HFFc6 (cell line): ENCODE results near the gene PRELID1. TPM values are rescaled to one million over a fixed set of nuclear protein-coding genes. Genes with fewer than 3 reads are reported as not detected.
"Not testable (repeated sequence)": the region's sequence is repeated elsewhere in the genome, so short reads cannot be mapped to it uniquely, and the experiment has no call there.

Experiments
- DNase-seq: peaks from one replicate; pipeline ENCODE4 v3.0.0-alpha.2; 2018
- H3K27ac Mint-ChIP-seq: 2 replicates; pipeline ENCODE4 v1.8.0; 2020; ENCODE audit warnings: mild to moderate bottlenecking, mixed read lengths
- H3K27me3 Mint-ChIP-seq: 2 replicates; pipeline ENCODE4 v1.8.0; 2021; ENCODE audit warnings: mild to moderate bottlenecking, moderate library complexity, mixed read lengths; ENCODE audit not compliant: insufficient read depth
- H3K36me3 Mint-ChIP-seq: 2 replicates; pipeline ENCODE4 v1.8.0; 2021; ENCODE audit warnings: low read depth, mixed read lengths
- H3K4me1 Mint-ChIP-seq: 2 replicates; pipeline ENCODE4 v1.8.0; 2020; ENCODE audit warnings: low read depth, mixed read lengths
- H3K4me3 Mint-ChIP-seq: 2 replicates; pipeline ENCODE4 v1.8.0; 2020; ENCODE audit warnings: mild to moderate bottlenecking, moderate library complexity, mixed read lengths
- H3K9me3 Mint-ChIP-seq: 2 replicates; pipeline ENCODE4 v1.8.0; 2020; ENCODE audit warnings: mild to moderate bottlenecking, mixed read lengths
- CTCF ChIP-seq: fragments of 200-600 bp; sonication (generic); IDR thresholded peaks from 2 replicates; pipeline ENCODE4 v1.5.0; 2021; ENCODE audit warnings: antibody characterized with exemption, mild to moderate bottlenecking
- total RNA-seq, 6 experiments: library from RNA; stranded (reverse); fragmentation: NEBNext Ultra II Directional; extraction: Animal tissue kit (Norgen Biotek cat#: 25700); gene quantifications; 2 replicates in 1 of 6; 3 replicates in 5 of 6; pipeline ENCODE4 v1.2.3, GENCODE V29; 2021

PRELID1 gene
- total RNA-seq, 6 experiments from 2014 or later = 182 to 225 (median 217) TPM

GRCh38 chr5:177335701-177336065 is 32.1 kb downstream of the PRELID1 start:
- DNase-seq = no peak
- H3K4me3 Mint-ChIP-seq = no peak overlapping the region
- H3K27ac Mint-ChIP-seq = no peak overlapping the region
- H3K9me3 Mint-ChIP-seq = no peaks in the 10 kb centered on the region
- H3K27me3 Mint-ChIP-seq = no peaks in the 10 kb centered on the region
- TF ChIP-seq CTCF = no peak
- H3K36me3 Mint-ChIP-seq = peaks cover 8% of the 10 kb centered on the region; the same call in 1 of the 2 replicates
- no peaks in the 10 kb centered on the region for H3K4me1 Mint-ChIP-seq

DNA sequence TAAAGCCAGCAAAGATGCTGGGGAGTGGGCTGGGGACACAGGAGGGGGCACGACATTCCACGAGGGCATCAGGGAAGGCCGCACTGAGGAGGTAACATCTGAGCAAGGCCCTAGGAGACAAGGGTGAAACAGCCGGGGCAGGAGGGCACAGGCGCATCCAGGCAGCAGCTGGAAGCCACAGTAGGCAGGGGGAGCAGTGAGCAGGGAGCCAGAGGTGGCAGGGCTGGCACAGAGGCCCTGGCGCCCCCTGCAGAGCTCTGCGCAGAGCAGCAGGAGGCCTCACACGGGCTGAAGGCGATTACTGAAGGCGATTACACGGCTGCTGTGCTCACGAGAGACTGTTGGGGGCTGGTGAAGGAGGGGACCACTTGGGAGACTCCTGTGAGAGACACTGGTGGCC is 32.5 kb downstream of the PRELID1 start:
- H3K4me3 Mint-ChIP-seq = no peak overlapping the region
- peak; percentile 50 for TF ChIP-seq CTCF
- no peak for DNase-seq

DNA sequence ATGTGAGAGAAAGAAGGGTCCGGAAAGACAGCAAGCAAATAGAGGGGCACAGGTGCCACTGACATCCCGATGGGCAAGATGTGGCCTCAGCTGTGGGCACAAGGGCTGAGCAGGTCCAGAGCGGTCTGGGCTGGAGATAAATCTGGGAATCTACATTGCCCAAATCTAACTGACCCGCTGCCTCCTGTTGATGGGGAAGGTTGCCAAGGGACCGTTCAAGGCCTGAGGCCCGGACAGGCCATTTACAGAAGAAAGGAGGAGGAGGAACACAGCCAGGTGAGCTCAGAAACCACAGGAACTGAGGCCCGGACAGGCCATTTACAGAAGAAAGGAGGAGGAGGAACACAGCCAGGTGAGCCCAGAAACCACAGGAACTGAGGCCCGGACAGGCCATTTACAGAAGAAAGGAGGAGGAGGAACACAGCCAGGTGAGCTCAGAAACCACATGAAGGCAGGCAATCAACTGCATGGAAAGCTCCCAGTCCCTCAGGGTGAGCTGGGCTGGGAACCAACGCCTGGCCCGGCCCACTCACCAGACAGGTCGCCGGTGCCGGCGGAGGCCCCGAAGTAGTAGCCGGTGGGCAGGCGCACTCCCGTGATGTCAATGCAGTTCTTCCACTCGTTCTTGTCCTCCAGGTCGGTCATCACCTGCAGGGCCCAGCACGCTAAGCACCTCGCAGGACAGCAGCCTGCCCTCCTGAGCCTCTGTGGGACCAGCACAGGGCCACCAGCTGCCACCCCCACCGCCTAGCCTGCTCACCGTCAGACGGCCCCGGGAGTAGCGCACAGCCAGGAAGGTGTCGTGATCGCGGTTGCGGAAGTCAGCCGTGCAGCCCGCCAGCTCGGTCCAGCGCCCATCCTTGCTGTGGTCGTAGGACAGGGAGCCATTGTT is 33.2 kb downstream of the PRELID1 start:
- Mint-ChIP-seq H3K36me3 (0 out of 2 replicates have a peak, but pooled peaks cover 8% of the 10 kb centered on the region), H3K9me3 (no peaks in the 10 kb centered on the region)

More for the DNA sequence above, 32.5 kb downstream of the PRELID1 start:
- H3K27me3 Mint-ChIP-seq = no peaks in the 10 kb centered on the region
- H3K4me1 Mint-ChIP-seq = no peaks in the 10 kb centered on the region
- H3K9me3 Mint-ChIP-seq = no peaks in the 10 kb centered on the region
- H3K27ac Mint-ChIP-seq = no peak overlapping the region
- 0 out of 2 replicates have a peak, but pooled peaks cover 8% of the 10 kb centered on the region for H3K36me3 Mint-ChIP-seq

DNA sequence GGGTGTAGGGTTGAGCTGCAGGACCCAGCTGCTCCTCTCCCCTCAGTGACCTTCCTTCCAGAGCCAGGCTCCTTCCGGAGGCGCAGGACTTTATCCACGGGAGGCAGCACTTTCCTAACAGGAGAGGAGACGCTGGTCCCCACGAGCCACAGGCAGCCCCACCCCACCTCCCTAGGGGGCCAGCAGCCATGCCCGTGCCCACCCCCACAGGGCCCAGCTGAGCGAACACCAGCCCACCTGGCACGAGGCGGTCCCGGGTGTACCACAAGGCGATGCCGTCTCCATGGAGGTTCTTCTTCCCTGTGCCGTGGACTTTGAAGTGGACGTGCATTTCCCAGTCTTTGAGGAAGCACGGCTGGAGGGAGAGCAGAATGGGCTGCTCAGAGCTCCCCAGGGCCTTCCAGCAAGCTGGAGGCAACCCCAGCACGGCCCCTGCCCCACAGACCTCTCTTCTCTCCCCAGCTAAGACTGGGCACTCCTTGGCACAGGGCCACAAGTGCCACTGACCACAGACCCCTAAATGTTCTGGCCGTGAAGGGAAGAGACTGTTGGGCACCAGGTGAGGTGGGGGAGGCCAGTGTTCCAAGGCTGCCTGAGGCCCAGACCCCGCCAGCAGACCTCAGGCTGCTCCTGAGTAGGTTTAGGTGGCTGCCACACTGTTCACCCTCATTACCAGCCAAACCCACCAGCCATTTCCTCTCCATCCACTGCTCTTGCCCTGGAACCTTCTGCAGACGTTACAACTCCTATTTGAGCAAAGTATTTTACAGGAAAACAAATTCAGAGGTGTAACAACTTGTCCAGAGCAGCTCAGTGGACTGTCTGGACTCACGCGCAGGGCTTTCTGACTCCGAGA is 34.9 kb downstream of the PRELID1 start:
- TF ChIP-seq CTCF = no peak
- no peaks in the 10 kb centered on the region for H3K4me1 Mint-ChIP-seq
- no peaks in the 10 kb centered on the region for H3K9me3 Mint-ChIP-seq
- no peak overlapping the region for H3K4me3 Mint-ChIP-seq
- DNase-seq = no peak
- peaks cover 8% of the 10 kb centered on the region; the same call in 1 of the 2 replicates for H3K36me3 Mint-ChIP-seq
- H3K27ac Mint-ChIP-seq = no peak overlapping the region
- no peaks in the 10 kb centered on the region for H3K27me3 Mint-ChIP-seq

More for the DNA sequence above, 33.2 kb downstream of the PRELID1 start:
- TF ChIP-seq CTCF = no peak
- no peak overlapping the region for H3K4me3 Mint-ChIP-seq
- H3K27ac Mint-ChIP-seq = no peak overlapping the region
- H3K4me1 Mint-ChIP-seq = no peaks in the 10 kb centered on the region
- DNase-seq = no peak
- no peaks in the 10 kb centered on the region for H3K27me3 Mint-ChIP-seq

GRCh38 chr5:177339107-177339638 is 35.6 kb downstream of the PRELID1 start:
- H3K36me3 Mint-ChIP-seq = peaks cover 5% of the 10 kb centered on the region; the same call in 1 of the 2 replicates
- no peak for TF ChIP-seq CTCF
- no peak overlapping the region for H3K4me3 Mint-ChIP-seq
- H3K27me3 Mint-ChIP-seq = no peaks in the 10 kb centered on the region
- H3K27ac Mint-ChIP-seq = no peak overlapping the region
- H3K9me3 Mint-ChIP-seq = no peaks in the 10 kb centered on the region
- H3K4me1 Mint-ChIP-seq = no peaks in the 10 kb centered on the region
- no peak for DNase-seq

- not testable (repeated sequence) for H3K4me3 Mint-ChIP-seq, H3K36me3 Mint-ChIP-seq, DNase-seq, H3K27me3 Mint-ChIP-seq, H3K9me3 Mint-ChIP-seq, H3K27ac Mint-ChIP-seq
- peaks cover 11% of the 10 kb centered on the region; the same call in 1 of the 2 replicates for H3K4me1 Mint-ChIP-seq
Measured at GRCh38 chr5:177343000-177343399, 39.4 kb downstream of the PRELID1 start.
